HL-60/S4 (cell line): ENCODE results near the gene CCDC47.

Source experiments
- in situ Hi-C: fragments of 300-500 bp; cut with MboI; formaldehyde crosslinking; loops from 2 replicates; pipeline ENCODE4 v1.14.3; 2022; ENCODE audit warnings: low sequenced_read_pairs

CCDC47 gene

DNA sequence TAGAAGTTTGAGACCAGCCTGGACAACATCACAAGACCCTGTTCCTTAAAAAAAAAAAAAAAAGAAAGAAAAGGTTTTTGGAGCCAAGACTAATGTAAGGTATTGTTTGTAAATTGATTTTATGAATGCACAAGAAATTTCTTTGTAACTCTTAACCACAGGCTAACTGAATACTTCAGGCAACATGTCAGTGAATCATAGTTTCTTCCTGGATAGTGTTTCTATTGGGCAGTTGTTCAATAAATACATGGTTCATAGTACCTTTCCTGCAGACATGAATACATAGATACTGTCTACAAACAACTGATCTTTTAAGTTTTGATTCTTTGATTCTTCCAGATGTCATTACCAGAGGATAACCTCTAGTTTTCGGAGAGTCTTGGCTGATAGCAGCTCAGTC lies 12.2 kb upstream of the CCDC47 start:
- in situ Hi-C loops: no loop called here

- in situ Hi-C loops: no loop called here
Observed at GRCh38 chr17:63783522-63783921, 10.1 kb upstream of the CCDC47 start.

DNA sequence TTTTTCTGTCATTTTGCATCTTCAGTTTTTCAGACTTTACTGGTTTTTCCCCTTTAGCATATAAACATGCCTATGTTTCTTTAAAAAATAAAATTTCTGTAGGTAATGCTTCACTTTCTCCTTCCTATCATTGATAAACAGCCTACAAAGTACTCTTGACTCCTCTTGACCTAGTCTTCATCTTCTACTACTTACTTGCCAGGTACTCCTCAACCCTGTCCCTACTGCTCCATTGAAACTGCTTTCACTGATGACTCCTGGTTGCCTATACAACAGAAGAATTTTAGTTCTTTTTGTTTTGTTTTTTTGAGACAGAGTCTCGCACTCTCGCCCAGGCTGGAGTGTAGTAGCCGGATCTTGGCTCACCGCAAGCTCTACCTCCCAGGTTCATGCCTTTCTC lies 7.5 kb upstream of the CCDC47 start:
- in situ Hi-C loops: no loop called here

- in situ Hi-C loops: no loop called here
Observed at GRCh38 chr17:63780507-63780906, 7.1 kb upstream of the CCDC47 start.

- in situ Hi-C loops: no loop called here
Observed at GRCh38 chr17:63775420-63775819, 2.0 kb upstream of the CCDC47 start.

GRCh38 chr17:63774969-63775265 lies 1.5 kb upstream of the CCDC47 start:
- in situ Hi-C loops: no loop called here

- in situ Hi-C loops: no loop called here
Observed at GRCh38 chr17:63774141-63774968, 958 bp upstream of the CCDC47 start, which contains the start of gene DDX42. Gene DDX42, plus strand, starts transcription at chr17:63774170. Its CDS starts 12,880 bp downstream, at chr17:63787050.

DNA sequence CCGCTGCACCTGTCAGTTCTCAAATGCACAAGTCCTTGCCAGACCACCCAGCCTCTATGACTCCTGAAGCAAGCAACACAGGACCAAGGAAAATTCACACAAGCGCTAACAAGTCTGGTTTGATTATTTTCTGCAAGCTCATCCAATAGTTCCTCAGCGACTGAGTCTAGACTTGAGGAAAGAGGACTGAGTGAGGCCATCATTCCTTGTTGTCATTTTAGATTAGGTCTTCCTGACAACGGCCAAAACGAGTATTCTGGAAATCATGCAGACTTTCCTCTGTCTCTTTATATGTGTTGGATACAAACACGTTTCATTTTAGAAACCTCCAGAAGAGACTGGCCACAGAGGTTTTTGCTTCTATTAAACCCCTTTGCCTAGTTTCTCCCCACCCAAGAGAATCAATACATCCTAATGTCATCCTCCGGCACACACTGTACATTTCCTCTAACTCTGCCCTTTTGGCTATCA lies 561 bp downstream of the CCDC47 start:
- in situ Hi-C loops: no loop called here

GRCh38 chr17:63768433-63768832 lies 5.0 kb downstream of the CCDC47 start:
- in situ Hi-C loops: no loop called here

- in situ Hi-C loops: no loop called here
Observed at GRCh38 chr17:63766754-63767153, 6.6 kb downstream of the CCDC47 start.

- in situ Hi-C loops: no loop called here
Observed at GRCh38 chr17:63764716-63765115, 8.7 kb downstream of the CCDC47 start.

- in situ Hi-C loops: no loop called here
Observed at GRCh38 chr17:63762161-63763078, 11.0 kb downstream of the CCDC47 start.

DNA sequence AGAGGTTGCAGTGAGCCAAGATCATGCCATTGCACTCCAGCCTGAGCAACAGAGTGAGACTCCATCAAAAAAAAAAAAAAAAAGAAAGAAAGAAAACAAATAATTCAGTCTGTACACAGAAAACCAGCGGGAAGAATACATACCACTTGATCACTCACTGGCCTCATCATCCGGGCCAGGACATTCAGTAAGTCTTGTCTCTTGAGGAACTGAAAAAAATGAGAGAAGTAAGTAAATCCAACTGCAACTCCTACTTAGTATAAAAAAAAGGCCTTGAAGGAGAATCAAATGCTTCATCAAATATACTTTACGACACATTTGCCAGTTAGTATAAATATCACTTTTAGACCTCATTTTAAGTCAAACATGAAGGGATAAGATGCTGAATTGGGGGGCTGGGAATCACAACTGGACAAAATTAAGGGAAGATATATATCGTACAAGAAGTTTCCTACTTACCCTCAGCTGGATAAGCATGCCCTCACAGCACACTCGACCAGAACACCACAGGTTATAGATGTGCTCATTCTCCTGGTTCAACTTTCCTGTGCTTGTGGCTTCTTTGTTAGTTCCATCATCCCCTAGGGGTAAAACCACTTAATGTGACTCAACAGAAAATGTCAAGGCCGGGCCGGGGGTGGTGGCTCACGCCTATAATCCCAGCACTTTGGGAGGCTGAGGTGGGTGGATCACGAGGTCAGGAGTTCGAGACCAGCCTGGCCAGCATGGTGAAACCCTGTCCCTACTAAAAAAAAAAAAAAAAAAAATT lies 12.4 kb downstream of the CCDC47 start:
- in situ Hi-C loops: no loop called here

- in situ Hi-C loops: no loop called here
Observed at GRCh38 chr17:63758428-63758827, 15.0 kb downstream of the CCDC47 start.

DNA sequence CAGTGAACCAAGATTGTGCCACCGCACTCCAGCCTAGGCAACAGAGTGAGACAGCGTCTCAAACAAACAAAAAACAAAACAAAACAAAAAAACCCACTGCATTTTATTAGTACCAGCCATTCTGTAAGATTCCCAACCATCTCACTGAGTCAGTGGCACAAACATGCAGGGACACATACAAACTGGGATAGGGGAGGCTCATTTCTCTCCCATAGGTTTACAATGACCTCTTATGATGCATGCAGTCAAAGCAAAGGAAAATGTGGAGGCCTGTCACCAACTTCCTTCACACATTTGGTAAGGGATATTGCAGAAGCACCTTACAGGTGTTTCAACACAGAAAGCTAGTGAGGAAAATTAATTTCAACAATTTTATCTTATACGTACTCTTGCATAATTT lies 19.4 kb downstream of the CCDC47 start:
- in situ Hi-C loops: no loop called here

DNA sequence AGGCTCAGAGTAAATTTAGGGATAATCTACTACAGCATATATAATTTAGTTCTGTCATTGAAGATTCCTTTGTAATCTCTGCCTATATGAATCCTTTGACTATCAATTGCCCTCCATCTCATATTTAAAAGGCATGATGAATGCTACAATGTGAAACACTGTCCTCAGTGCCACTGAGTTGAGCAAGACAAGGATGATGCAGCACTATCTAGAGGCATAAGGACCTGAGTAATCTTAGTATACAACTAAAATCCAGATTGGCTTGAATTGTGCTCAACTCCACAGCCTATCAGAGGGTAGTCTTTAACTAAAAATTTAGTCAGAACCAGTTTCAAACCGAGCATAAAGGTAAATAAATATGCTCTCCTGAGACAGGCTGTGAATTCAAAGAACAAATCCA lies 20.2 kb downstream of the CCDC47 start:
- in situ Hi-C loops: no loop called here

- in situ Hi-C loops: no loop called here
Observed at GRCh38 chr17:63752707-63753106, 20.7 kb downstream of the CCDC47 start.

GRCh38 chr17:63751806-63752205 lies 21.6 kb downstream of the CCDC47 start:
- in situ Hi-C loops: no loop called here

DNA sequence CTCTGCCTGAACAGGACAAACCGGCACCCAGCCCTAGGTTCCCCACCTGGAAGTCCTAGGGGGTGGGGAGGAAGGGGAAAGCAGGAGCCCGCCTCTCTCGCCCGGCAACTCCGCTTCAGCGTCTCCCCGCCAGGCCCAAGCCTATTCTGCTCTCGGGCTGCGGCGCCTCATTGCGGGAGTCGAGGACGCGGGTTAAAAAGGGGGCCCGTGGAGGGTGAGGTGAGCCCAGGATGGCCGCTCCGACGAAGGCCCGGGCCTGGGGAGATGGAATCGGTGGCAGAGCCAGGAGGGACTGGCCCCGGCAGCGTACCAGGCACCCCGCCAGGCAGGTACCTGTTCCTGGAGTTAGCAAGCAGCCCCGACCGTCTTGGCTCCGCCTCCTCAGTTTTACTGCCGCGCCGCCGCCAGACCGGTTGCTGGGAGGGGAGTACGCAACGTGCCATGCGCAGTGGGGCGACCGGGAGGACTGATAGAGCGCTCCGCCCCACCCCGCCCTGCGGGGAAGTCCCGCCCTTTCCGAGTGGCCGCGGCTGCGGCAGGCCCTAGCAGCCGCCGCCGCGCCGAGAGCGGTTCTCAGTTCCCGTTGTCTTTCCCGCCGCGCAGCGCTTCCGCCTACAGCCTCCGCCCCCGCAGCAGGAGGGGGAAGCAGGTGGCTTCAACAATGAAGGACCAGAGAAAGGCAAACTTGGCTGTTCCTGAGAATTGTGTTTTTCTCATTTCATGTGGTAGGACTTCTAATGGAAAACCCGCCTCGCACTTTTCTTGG lies 31.8 kb downstream of the CCDC47 start, which contains the start of gene STRADA:
TSS of gene STRADA (minus strand) at position 392 of the 766 bp plus-strand sequence. CDS start 13,430 bp downstream, outside the sequence.
- in situ Hi-C loops: no loop called here

GRCh38 chr17:63741143-63741407 lies 32.3 kb downstream of the CCDC47 start:
- in situ Hi-C loops: no loop called here
